Endometrial microvascular endothelial cells (primary cell): ENCODE measurements around the gene ABCA13. TPM values are rescaled to one million over a fixed set of nuclear protein-coding genes. Genes with fewer than 3 reads are reported as not detected.

Experiments
- in situ Hi-C: cut with HindIII; loops from 2 replicates; pipeline ENCODE4 v1.10.0; 2017; ENCODE audit warnings: low sequenced_read_pairs, low pct_unique_long_range_greater_than_20kb; ENCODE audit errors: inconsistent ontology term
- total RNA-seq: library from RNA; depleted of rRNA; stranded (reverse); fragments of >200 nt; gene quantifications from one replicate; pipeline ENCODE4 v1.2.3, GENCODE V29; 2015; ENCODE audit errors: inconsistent ontology term

The ABCA13 gene
- total RNA-seq, 1 donor from 2014 or later, result under 0.01 TPM

DNA sequence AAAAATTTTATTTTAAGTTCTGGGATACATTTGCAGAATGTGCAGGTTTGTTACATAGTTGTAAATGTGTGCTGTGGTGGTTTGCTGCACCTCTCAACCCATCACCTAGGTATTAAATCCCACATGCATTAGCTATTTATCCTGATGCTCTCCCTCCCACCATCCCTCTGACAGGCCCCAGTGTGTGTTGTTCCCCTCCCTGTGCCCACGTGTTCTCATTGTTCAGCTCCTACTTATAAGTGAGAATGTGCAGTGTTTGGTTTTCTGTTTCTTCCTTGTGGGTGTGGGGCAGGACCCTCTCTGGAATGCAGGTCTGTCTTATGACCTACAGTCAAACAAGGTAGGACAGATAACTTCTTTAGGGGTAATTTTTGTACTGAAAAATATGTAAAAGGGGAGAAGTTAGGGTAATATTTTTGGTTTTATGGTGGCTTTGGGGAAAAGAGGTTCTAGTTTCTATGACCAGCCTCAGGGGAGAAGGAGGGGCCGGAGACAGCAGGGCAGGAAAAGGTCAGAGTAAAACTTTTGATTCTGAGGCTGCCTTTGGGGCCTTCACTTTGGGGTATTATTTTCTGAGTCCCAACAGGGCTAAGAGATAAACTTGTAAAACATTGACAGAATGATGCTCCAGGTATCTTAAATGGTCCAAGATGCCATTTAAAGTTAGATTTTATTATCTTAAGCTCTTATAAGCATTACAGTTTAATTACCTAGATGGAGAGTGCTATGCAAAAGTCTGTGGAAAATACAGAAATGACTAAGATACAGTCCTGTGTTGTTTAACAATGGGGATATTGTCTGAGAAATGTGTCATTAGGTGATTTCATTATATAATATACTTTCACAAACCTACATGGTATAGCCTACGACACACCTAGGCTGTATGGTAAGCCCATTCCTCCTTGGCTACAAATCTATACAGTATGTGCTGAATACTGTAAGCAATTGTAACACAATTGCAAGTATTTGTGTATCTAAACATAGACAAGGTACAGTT is 354.8 kb downstream of the ABCA13 start:
- in situ Hi-C loops, result no loop called here

DNA sequence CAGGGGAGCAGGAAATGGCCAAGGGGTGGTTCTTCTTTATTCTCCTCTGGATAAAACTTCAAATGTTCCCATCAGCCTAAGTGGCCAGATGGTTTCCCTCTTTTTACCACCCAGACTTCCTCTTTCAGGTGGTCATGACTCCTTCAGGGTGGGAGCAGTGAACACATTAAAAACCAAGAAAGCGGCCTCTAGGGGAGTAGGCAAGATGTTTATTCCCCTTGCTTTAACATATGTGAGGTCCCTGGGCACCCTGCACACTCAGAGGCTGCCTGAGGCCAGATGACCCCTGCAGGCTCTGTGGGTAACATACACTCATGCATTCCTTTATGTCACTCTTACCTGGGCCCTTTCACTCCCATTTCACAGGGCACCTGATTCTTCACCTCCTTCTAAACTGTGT is 357.4 kb downstream of the ABCA13 start:
- in situ Hi-C loops, result no loop called here

DNA sequence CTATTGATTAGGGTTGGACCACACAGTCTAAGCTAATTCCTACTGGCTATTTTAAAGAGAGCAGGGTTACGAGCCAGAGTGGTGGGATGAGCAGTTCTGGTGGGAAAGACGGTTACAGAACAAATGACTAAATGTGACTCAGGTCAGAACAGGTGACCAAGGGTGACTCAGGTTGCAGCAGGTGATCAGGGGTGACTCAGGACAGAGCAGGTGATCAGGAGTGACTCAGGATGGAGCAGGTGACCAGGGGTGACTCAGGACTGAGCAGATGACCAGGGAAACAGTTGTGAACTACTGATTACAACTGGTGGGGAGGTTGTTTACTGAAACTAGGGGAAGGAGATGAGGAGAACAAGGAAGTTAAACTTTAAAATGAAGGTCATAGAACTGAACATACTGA is 366.3 kb downstream of the ABCA13 start:
- in situ Hi-C loops, result no loop called here

DNA sequence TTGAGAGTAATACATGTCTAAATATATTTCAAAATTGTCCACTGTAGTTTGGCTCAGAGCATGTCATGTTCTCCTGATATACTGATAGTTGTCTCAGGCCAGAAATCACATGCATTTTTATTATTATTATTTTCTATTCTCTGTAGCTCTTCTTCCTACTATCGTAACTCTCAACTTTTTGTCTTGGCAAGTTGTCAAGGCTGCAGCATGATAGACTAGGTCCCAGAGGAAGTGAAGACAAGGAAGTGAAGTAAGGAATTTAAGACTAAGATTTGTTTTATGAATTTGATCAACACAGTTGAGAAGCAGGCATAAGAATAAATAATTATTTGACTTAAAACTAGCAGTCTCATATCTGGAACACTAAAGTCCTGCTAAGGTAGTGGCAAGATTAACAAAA is 369.5 kb downstream of the ABCA13 start:
- in situ Hi-C loops, result no loop called here

DNA sequence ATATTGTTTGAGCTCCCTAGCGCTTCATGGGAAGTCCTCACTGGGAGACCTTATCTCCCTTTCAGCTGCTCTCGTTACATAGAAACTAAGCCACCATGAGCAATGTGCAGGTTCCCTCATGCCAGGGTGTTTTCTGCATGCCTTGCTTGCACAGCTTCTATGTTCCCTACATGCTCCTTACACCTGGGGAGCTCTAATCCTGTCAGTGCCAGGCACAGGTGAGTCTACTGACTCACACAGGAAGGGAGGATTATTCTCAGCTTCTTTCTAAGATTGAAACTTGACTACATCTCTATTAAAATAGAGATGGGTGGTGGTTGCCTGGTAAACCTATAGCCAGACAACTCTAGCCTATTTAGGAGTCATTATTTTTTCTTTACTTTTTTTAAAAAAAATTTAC is 377.4 kb downstream of the ABCA13 start:
- in situ Hi-C loops, result no loop called here

DNA sequence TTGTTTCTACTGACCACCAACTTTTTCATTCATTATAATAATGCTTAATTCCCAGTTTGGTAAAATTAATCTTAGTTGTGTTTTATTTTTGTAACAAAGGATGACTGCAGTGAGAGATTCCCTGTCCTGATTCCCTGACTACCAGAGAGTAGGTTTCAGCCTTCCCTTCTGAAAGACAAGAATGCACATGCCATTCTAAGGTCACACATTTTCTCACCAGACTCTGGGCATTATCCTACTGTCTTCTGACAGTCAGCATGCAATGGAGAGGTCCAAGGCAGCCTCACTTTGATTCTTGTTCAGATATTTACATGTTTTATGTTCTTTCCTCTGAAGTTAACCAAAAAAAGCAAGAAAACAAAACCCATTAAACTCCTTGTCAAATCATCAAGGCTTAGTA is 380.4 kb downstream of the ABCA13 start:
- in situ Hi-C loops, result no loop called here

DNA sequence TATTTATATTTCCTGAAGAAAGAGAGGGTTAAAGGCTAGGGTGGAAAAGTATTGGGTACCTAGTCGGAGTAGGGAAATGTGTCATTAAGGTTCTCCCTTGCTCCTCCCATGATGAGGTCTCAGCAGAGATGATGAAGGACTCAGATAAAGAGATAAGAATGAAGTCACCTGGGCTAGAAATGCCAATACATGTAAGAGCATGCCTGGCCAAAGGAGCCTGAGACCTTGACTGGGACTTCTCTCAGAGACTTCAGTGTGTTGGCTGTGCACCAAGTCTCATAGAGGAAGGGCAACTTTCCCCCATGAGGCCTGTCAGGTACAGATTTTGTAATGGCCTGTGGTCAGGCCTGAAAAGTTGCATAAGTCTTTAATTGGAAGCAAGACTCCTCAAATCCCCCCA is 392.1 kb downstream of the ABCA13 start:
- in situ Hi-C loops, result no loop called here

DNA sequence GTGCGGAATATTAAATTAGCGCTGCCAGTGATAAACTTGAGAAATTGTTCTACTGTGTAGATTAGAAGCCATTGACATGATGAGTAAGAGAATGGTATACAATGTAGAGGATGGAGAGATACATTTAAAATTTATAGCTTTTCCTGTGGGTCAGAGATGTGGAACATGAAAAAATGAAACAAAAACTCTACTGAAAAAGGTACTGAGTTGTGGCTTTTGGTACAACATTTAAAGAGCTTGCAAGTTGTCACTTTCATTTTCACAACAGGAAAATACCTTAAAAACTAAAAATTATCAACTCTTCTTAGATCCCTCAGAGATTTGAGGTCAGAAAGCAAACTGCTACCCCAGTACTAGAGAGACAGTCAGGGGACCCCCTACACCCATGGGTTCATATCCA is 404.3 kb downstream of the ABCA13 start:
- in situ Hi-C loops, result no loop called here

DNA sequence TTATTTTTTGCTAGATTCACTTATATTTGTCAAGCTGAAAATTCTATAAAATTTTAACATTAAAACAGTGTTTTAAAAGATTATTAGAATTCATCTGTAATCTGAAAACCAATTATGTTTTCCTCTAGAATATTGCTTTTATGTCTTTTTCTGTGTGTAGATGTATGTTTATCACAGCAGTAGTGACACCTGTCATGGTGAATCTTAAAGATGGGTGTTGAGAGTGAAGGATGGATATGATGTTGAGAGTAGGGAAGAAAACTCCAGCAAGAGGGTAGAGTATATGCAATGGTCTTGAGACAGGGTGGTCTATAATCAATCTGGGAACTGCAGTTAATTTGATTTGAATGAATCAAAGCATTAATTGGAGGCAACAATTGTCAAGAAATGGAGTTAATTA is 416.2 kb downstream of the ABCA13 start:
- in situ Hi-C loops, result no loop called here

DNA sequence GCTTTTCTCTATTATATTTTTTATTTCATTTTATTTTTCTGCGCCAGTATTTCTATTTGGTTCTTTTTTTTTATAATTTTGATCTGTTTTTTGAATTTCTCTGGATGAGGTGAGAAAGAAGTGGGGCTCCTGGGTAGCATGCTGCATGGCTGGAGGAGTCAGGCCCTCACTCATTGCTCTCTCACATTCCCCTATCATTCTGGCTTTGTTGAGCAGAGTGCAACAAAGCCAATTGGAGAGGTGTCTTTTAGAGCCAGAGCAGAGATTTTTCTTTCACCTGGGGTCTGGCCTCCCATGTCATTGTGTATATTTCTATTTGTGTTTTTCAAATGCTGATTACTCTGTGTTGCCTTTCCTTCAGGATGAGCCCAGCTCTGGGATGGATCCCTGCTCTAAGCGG is 423.1 kb downstream of the ABCA13 start:
- in situ Hi-C loops, result no loop called here

DNA sequence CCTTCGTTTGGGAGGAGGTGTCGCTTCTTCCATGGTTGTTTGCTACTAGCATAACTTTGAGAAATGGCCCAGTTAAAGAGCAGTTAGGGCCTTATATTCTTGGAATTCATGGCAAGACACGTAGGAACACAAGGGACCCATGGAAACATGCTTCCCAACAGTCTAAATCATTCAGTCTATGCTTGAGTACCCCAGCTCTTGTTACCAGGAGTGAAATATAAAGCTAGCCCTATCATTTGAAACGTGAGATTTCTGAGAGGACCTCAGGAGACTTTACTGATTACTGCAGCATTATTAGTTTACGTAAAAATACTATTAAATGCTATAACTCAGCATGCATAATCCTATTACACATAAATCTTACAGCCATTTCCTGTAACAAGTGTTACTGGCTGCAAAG is 424.5 kb downstream of the ABCA13 start:
- in situ Hi-C loops, result no loop called here

DNA sequence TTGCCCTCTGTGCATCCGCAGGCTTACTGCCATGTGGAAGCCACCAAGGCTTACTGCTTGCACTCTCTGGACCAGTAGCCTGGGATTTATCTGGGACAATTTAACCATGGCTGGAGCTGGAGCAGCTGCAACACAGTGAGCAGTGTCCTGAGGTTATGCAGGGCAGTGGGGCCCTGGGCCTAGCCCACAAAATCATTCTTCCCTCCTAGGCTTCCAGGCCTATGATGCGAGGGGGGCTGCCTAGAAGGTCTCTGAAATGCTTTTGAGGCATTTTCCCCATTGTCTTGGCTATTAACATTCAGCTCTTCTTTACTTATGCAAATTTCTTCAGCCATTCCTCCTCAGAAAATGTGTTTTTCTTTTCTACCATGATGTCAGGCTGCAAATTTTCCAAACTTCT is 439.4 kb downstream of the ABCA13 start:
- in situ Hi-C loops, result no loop called here

DNA sequence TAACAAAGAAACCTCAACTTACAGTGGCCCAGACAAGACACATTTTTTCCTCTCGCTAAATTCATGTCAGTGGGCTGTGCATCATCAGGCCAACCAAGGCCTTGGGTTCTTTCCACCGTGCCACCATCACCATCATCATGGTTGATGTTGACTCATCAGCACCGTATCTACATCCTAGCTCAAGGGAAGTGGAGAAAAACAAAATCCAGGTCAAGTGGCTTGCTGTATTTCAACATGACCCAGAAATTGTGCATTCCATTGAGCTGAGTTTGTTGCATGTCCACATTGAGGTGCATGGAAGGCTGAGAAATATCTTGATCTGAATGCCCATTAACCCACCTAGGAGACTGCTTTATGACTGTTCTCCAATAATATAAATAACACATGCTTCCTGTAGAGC is 440.7 kb downstream of the ABCA13 start:
- in situ Hi-C loops, result no loop called here

DNA sequence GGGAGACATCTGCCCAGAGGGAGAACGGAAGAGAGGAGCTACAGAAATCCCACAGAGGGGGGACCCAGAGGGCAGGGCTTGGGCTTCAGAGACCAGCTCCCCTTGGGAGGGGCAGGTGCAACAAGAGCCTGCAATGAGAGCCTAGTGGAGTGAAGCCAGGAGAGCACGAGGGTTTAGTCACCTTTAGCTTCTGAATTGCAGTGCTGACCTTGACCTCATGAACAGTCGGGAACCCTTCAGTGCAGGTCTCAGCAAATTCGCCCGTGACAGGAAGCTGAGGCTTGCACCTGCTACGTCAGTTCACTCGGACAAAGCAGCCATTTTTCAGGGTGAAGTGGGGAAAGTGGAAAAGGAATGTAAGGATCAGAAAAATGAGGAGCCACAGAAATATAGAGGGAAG is 446.2 kb downstream of the ABCA13 start:
- in situ Hi-C loops, result no loop called here

DNA sequence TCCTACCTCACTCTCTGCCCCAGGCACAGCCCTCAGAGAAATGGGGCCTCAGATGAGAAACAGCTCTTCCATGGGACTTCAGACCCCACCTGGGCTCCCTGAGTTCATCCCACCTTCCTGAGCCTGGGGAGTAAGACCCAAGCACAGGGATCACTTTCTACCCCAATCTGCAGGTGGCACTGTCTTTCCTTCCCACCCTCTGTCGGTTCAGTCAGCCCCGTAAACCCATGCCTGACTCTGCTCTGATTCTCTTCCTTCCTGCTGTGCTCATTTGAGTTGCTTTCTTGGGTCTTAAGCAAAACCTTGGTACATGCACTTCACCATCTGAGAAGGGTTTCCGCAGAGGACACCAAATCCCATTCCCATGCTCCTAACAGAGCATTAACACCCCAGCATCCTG is 446.7 kb downstream of the ABCA13 start:
- in situ Hi-C loops, result no loop called here

DNA sequence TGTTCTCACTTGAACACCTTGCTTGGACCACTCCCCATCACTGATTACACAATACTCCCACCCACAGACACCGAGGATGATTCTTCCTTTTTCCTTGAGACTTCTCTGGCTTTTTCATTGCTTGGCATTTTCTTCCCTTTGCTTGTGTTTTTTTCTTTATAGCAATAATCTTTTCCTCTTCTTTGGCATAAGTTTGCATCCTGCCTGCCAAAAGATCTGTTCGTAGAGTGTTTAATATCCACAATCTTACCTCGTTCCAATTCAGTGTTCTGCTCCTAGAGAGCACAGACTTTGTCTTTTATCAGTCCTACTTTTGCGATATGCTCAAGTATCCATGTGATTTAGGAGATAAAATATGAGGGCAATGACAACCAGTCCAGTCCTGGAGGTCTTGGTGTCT is 449.8 kb downstream of the ABCA13 start:
- in situ Hi-C loops, result no loop called here

DNA sequence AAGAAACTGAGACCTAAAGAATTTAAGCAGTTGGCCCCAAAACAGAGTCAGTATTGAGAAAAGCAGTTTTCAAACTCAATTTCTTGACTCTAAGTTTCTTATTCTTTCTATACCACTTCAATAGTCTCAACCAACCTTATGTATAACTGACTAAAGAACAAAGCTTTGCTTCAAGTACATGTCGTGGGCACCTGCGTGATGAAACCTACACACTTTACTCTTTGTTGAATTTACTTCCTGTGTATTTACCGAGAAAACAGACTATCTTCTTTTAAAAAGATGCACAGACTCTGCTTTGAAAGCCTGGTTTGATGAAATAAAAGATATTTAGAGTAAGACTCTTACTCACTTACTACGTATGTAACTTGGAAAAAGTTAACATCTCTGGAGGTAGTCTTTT is 455.9 kb downstream of the ABCA13 start:
- in situ Hi-C loops, result no loop called here

DNA sequence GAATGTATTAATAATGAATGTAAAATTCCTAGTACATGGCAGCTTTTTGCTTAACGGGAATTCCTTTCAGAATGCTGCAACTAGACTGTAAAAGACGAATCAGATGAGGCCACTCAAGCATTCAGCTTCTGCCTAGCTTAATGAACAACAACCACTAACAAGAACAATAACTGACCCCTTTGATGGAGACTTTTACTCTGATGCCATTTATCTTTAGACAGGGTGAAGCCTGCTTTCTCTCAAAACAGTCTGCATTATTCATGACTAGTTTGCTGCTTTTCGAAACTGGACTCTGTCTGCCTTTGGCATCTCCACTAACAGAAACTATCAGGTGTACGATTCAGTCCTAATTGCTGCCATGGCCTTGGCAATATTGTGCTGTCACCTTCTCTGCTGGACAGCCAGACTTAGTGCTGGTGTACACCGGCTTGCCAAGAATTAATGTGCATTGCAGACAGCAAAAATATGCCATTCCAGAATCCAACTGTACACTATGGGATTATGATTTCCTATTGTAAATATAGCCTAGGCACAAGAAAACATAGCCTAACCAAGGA is 457.6 kb downstream of the ABCA13 start:
- in situ Hi-C loops, result no loop called here

DNA sequence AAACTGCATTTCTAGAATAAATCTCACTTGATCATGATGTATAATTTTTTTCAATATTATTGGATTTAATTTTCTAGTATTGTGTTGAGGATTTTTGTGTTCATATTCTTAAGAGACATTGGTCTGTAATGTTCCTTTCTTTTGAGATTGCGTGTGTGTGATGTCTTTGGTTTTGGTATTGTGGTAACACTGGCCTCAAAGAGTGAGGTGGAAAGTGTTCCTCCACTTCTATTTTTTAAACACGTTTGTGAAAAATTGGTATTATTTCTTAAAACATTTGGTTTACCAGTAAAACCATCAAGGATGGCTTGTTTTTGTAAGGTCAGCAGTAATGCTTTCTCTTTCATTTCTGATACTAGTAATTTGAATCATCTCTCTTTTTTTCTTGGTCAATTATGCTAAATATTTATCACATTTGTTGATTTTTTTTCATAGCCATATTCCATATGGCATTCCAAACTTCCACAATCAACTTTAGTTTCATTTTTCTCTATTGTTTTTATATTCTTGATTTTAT is 462.9 kb downstream of the ABCA13 start:
- in situ Hi-C loops, result no loop called here

DNA sequence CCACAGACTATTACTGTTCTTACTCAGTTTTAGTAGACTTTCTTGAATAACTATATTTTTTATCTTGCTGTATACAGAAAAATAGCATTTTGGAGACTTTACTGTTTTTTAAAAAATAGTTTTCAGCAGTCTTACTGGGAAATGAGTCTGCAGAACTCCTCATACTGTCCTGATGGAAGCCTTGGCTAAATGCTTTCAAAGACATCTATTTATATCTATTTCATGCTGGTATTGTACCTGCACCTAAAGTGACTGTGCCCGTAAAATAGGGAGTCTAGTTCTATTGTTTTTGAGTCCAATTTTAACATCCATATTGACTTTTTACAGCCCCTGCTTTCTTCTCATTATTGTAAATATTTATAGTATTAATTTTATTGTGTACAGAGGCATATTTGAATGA is 464.5 kb downstream of the ABCA13 start:
- in situ Hi-C loops, result no loop called here
